IMR-90 (cell line): Measurements from ENCODE around the gene ZNF454. TPM values are rescaled to one million over a fixed set of nuclear protein-coding genes. Genes with fewer than 3 reads are reported as not detected.

Source experiments
- ATAC-seq: fragments of 200-7000 bp; cut with Tn5 transposase; 2 replicates; pipeline ENCODE4 v1.9.1; 2020; ENCODE audit warnings: low read depth, mild to moderate bottlenecking, moderate library complexity
- BruUV-seq: library from RNA; stranded (reverse); fragments of 400-500 nt; replicated peaks from 2 replicates; lab custom pipeline; 2021; lab: Mats Ljungman, UMichigan
- CTCF ChIA-PET: fragments of 300-600 bp; formaldehyde crosslinking; extraction: SDS; loops from one replicate; lab custom pipeline; 2021; ENCODE audit warnings: antibody characterized with exemption; lab: Yijun Ruan, JAX
- POLR2A ChIA-PET: fragments of 300-600 bp; sonication (Branson Sonifier 250); formaldehyde crosslinking; loops from one replicate; lab custom pipeline; 2022; ENCODE audit warnings: antibody characterized with exemption; ENCODE audit not compliant: unreplicated experiment; lab: Charles Lee
- DNase-seq: peaks from one replicate; pipeline ENCODE4 v3.0.0; 2013
- H2AFZ ChIP-seq: replicated peaks from 2 replicates; pipeline ENCODE3; 2013; ENCODE audit warnings: low read length, mild to moderate bottlenecking; ENCODE audit not compliant: poor library complexity
- H2AK5ac ChIP-seq: 2 replicates; pipeline ENCODE4 v1.6.1; 2013; ENCODE audit warnings: low read depth, low read length, inconsistent platforms
- H2AK9ac ChIP-seq: replicated peaks from 2 replicates; pipeline ENCODE3; 2013; ENCODE audit warnings: mild to moderate bottlenecking, low read depth, low read length, moderate library complexity; ENCODE audit not compliant: poor library complexity
- H2BK120ac ChIP-seq: 2 replicates; pipeline ENCODE4 v1.6.1; 2013; ENCODE audit warnings: low read depth, low read length, inconsistent platforms
- H2BK15ac ChIP-seq: 3 replicates; pipeline ENCODE4 v1.6.1; 2013; ENCODE audit warnings: low read depth, low read length, inconsistent platforms
- H2BK20ac ChIP-seq: 2 replicates; pipeline ENCODE4 v1.6.1; 2013; ENCODE audit warnings: low read depth, mild to moderate bottlenecking, inconsistent platforms, low read length, moderate library complexity
- H2BK5ac ChIP-seq: 2 replicates; pipeline ENCODE4 v1.6.1; 2013; ENCODE audit warnings: mild to moderate bottlenecking, low read depth, low read length, inconsistent platforms; ENCODE audit not compliant: poor library complexity, severe bottlenecking
- H3K14ac ChIP-seq: replicated peaks from 2 replicates; pipeline ENCODE4 v1.6.1; 2013; ENCODE audit warnings: low read depth, low read length, inconsistent platforms
- H3K18ac ChIP-seq: 2 replicates; pipeline ENCODE4 v1.6.1; 2013; ENCODE audit warnings: low read depth, low read length, control low read depth
- H3K23ac ChIP-seq: 2 replicates; pipeline ENCODE4 v1.6.1; 2013; ENCODE audit warnings: low read depth, low read length, inconsistent platforms
- H3K27ac ChIP-seq: 2 replicates; pipeline ENCODE4 v1.5.1; 2013; ENCODE audit warnings: mild to moderate bottlenecking, control low read depth, low read length; ENCODE audit not compliant: insufficient read depth
- H3K27me3 ChIP-seq: 2 replicates; pipeline ENCODE4 v1.6.1; 2013; ENCODE audit warnings: low read length; ENCODE audit not compliant: control insufficient read depth, insufficient read depth
- H3K36me3 ChIP-seq: 2 replicates; pipeline ENCODE4 v1.6.1; 2013; ENCODE audit warnings: low read length, mixed read lengths; ENCODE audit not compliant: control insufficient read depth, insufficient read depth
- H3K4ac ChIP-seq: 2 replicates; pipeline ENCODE4 v1.6.1; 2013; ENCODE audit warnings: low read depth, low read length, inconsistent platforms
- H3K4me1 ChIP-seq: 2 replicates; pipeline ENCODE4 v1.6.1; 2013; ENCODE audit warnings: low read length, mixed read lengths; ENCODE audit not compliant: control insufficient read depth, insufficient read depth
- H3K4me2 ChIP-seq: 2 replicates; pipeline ENCODE4 v1.6.1; 2013; ENCODE audit warnings: low read depth, mild to moderate bottlenecking, control low read depth, low read length, moderate library complexity
- H3K4me3 ChIP-seq: 2 replicates; pipeline ENCODE4 v1.5.1; 2013; ENCODE audit warnings: low read depth, mild to moderate bottlenecking, control low read depth, low read length, moderate library complexity; ENCODE audit not compliant: insufficient read depth
- H3K56ac ChIP-seq: 2 replicates; pipeline ENCODE4 v1.6.1; 2013; ENCODE audit warnings: low read length, inconsistent platforms; ENCODE audit not compliant: insufficient read depth; ENCODE audit errors: extremely low read depth
- H3K79me1 ChIP-seq, 2 experiments: 2 replicates each; pipeline ENCODE4 v1.6.1; 2013; ENCODE audit warnings: low read length in 2 of 2, inconsistent platforms in 1 of 2, low read depth in 1 of 2
- H3K9ac ChIP-seq: 2 replicates; pipeline ENCODE4 v1.6.1; 2013; ENCODE audit warnings: low read depth, low read length, control low read depth
- H3K9me1 ChIP-seq: 2 replicates; pipeline ENCODE4 v1.6.1; 2013; ENCODE audit warnings: low read length, inconsistent platforms; ENCODE audit not compliant: insufficient read depth
- H3K9me3 ChIP-seq: 2 replicates; pipeline ENCODE4 v1.6.1; 2013; ENCODE audit warnings: low read length; ENCODE audit not compliant: control insufficient read depth, insufficient read depth
- H4K20me1 ChIP-seq: 2 replicates; pipeline ENCODE4 v1.6.1; 2013; ENCODE audit warnings: low read length, inconsistent platforms; ENCODE audit not compliant: insufficient read depth
- H4K5ac ChIP-seq: 2 replicates; pipeline ENCODE4 v1.6.1; 2013; ENCODE audit warnings: mild to moderate bottlenecking, low read depth, low read length, control low read depth
- H4K8ac ChIP-seq, 2 experiments: 2 replicates each; pipeline ENCODE4 v1.6.1; 2013; ENCODE audit warnings: low read depth in 2 of 2, low read length in 2 of 2, control low read depth in 1 of 2, inconsistent platforms in 1 of 2
- H4K91ac ChIP-seq: 2 replicates; pipeline ENCODE4 v1.6.1; 2013; ENCODE audit warnings: low read depth, low read length, inconsistent platforms; ENCODE audit not compliant: insufficient read depth
- CHD1 ChIP-seq: IDR thresholded peaks from 2 replicates; pipeline ENCODE4 v1.6.1; 2012; ENCODE audit warnings: low read depth, low read length, improper control_type of control experiment
- POLR2A ChIP-seq: IDR thresholded peaks from 2 replicates; pipeline ENCODE4 v1.6.1; 2012; ENCODE audit warnings: mild to moderate bottlenecking, low read depth, low read length
- RCOR1 ChIP-seq: IDR thresholded peaks from 2 replicates; pipeline ENCODE4 v1.6.1; 2012; ENCODE audit warnings: mild to moderate bottlenecking, low read length, improper control_type of control experiment; ENCODE audit not compliant: insufficient replicate concordance
- RFX5 ChIP-seq: IDR thresholded peaks from 2 replicates; pipeline ENCODE4 v1.8.0; 2012; ENCODE audit warnings: low read depth, mild to moderate bottlenecking, low read length, moderate library complexity
- SMC3 ChIP-seq: fragments of 150-350 bp; IDR thresholded peaks from 2 replicates; pipeline ENCODE4 v1.6.1; 2016; ENCODE audit warnings: low read depth, mild to moderate bottlenecking, antibody characterized with exemption, low read length, moderate library complexity
- WGBS, 2 experiments: methylation state at CpG; one replicate each; pipeline versions ENCODE4 v1.1.5 to v1.1.7; 2013; ENCODE audit warnings: missing lambda C conversion rate in 2 of 2; ENCODE audit not compliant: insufficient read length in 1 of 2; ENCODE audit errors: extremely low coverage in 2 of 2; 5-methylcytosine and 5-hydroxymethylcytosine counted together
- dilution Hi-C: fragments of 300-500 bp; cut with HindIII; formaldehyde crosslinking; loops from one replicate; pipeline ENCODE4 v1.14.3; 2018; ENCODE audit warnings: low sequenced_read_pairs; ENCODE audit not compliant: unreplicated experiment
- in situ Hi-C: fragments of 300-500 bp; cut with MboI; formaldehyde crosslinking; loops from 3 replicates; pipeline ENCODE4 v1.14.3; 2019; ENCODE audit warnings: low sequenced_read_pairs, inconsistent platforms, mixed read lengths
- intact Hi-C: fragments of 100-400 bp; cut with micrococcal nuclease; formaldehyde crosslinking; loops from 2 replicates; pipeline ENCODE4 v1.10.0; 2022
- polyA plus RNA-seq, 3 experiments: library from polyadenylated mRNA; depleted of rRNA; stranded (reverse); fragments of >200 nt; gene quantifications; 2 replicates each; pipeline ENCODE4 v1.2.3, GENCODE V29; 2012; ENCODE audit warnings: low replicate concordance in 1 of 3
- total RNA-seq: library from RNA; depleted of rRNA; stranded (reverse); fragments of >200 nt; gene quantifications from 2 replicates; pipeline ENCODE4 v1.2.3, GENCODE V29; 2012
- TF ChIP-seq, protein P1 (sequence below): fragments of 150-350 bp; IDR thresholded peaks from 2 replicates; pipeline ENCODE4 v1.6.1; 2017; ENCODE audit warnings: mild to moderate bottlenecking, antibody characterized with exemption, low read length, low read depth

ZNF454 gene
- total and polyA plus RNA-seq, 2 of the 4 experiments (the other 2 are of a cell fraction) = 0.12 to 0.18 TPM

DNA sequence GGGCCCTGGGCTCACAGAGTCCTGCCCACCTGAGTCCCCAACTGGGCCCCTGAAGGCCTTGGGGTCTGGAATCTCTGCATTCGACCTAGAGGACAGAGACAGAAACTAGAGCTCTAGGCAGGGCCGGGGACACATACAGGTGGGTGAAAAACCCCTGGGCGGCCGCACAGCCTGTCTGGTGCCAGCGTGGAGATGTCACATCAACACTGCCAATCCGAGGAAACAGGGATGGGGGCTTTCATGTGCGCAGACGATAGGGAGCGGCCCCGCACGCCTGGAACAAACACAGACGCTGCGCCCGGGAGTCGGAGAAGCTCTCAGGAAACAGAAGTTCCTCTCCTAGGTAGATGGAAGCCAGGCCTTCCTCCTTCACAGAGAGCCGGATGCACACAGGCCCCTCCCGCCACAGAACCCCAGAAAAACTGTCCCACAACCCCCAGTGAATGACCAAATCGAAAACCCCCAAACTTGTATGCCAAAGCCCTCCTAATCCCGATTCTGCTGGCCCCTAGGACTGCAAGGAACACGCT lies 52.3 kb downstream of the ZNF454 start:
- no peak overlapping the region for H4K5ac ChIP-seq
- H3K4me2 ChIP-seq = no peak overlapping the region
- H3K27me3 ChIP-seq = peaks cover 2% of the 10 kb centered on the region; the same call in 1 of the 2 replicates
- no peaks in the 10 kb centered on the region for H3K4me1 ChIP-seq
- H3K9me1 ChIP-seq = no peaks in the 10 kb centered on the region
- ChIA-PET POLR2A (no interaction called here), CTCF (no interaction called here)
- no peak overlapping the region for H3K27ac ChIP-seq
- no peak overlapping the region for H3K23ac ChIP-seq
- peaks cover 53% of the 10 kb centered on the region for H3K9me3 ChIP-seq
- H2BK15ac ChIP-seq = no peak overlapping the region
- H2BK5ac ChIP-seq = no peak overlapping the region
- H3K18ac ChIP-seq = no peak overlapping the region
- TF ChIP-seq CHD1 (no peak), POLR2A (no peak), SMC3 (no peak), RFX5 (no peak), RCOR1 (no peak)
- TF ChIP-seq, protein P1, sequence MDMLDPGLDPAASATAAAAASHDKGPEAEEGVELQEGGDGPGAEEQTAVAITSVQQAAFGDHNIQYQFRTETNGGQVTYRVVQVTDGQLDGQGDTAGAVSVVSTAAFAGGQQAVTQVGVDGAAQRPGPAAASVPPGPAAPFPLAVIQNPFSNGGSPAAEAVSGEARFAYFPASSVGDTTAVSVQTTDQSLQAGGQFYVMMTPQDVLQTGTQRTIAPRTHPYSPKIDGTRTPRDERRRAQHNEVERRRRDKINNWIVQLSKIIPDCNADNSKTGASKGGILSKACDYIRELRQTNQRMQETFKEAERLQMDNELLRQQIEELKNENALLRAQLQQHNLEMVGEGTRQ = no peak
- no peaks in the 10 kb centered on the region for H3K36me3 ChIP-seq
- H4K8ac ChIP-seq = no peak overlapping the region
- 63% methylated on average over 10 of the region's 20 CpGs; no CpG with 5 or more reads in 1 of the 2 experiments for WGBS, 2 experiments
- H2AK9ac ChIP-seq = no peak overlapping the region
- no peak overlapping the region for H3K14ac ChIP-seq
- H4K20me1 ChIP-seq = no peaks in the 10 kb centered on the region
- no peak overlapping the region for H3K9ac ChIP-seq
- H4K91ac ChIP-seq = no peak overlapping the region
- no peak overlapping the region for H3K56ac ChIP-seq
- no TSS peak for BruUV-seq
- no peak for ATAC-seq
- H2BK120ac ChIP-seq = no peak overlapping the region
- in situ Hi-C loops (no loop called here), intact Hi-C loops (no loop called here), dilution Hi-C loops (no loop called here)
- H2AK5ac ChIP-seq = no peak overlapping the region
- H3K4me3 ChIP-seq = no peak overlapping the region
- H2AFZ ChIP-seq = no peak overlapping the region
- no peaks in the 10 kb centered on the region for H3K79me1 ChIP-seq
- H3K4ac ChIP-seq = no peak overlapping the region
- DNase-seq = no peak
- H2BK20ac ChIP-seq = no peak overlapping the region
